Measurements from ENCODE around the gene ERC2. TPM values are rescaled to one million over a fixed set of nuclear protein-coding genes. Genes with fewer than 3 reads are reported as not detected.
A peak's percentile ranks its signal among the peaks of the same experiment; 100 is the strongest.

ERC2 gene
- total RNA-seq, 1 donor from 2014 or later: 32.5 TPM

DNA sequence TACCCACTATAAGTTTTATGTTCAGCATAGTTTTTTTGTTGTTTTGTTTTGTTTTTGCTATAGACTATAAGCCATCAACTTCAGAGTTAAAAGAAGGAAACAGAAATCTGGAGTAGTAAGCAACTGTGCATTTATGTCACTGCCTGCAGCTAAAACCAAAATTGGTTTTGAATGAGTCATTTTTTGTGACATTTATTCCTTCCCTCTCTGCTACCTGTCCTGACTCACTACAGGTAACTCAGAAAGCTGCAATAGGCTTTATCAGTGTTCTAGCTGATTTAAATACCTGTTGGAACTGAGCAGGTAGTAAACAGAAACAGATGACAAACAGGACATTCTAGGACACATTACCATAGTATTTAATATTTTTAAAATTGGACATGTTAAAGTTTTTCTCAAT is 587.9 kb downstream of the ERC2 start:
- peaks cover 11% of the 10 kb centered on the region for H3K4me1 Mint-ChIP-seq (ENCODE audit: low read depth)
- no peak for DNase-seq (ENCODE audit: low spot score, unreplicated experiment)
- TF ChIP-seq, protein P1, sequence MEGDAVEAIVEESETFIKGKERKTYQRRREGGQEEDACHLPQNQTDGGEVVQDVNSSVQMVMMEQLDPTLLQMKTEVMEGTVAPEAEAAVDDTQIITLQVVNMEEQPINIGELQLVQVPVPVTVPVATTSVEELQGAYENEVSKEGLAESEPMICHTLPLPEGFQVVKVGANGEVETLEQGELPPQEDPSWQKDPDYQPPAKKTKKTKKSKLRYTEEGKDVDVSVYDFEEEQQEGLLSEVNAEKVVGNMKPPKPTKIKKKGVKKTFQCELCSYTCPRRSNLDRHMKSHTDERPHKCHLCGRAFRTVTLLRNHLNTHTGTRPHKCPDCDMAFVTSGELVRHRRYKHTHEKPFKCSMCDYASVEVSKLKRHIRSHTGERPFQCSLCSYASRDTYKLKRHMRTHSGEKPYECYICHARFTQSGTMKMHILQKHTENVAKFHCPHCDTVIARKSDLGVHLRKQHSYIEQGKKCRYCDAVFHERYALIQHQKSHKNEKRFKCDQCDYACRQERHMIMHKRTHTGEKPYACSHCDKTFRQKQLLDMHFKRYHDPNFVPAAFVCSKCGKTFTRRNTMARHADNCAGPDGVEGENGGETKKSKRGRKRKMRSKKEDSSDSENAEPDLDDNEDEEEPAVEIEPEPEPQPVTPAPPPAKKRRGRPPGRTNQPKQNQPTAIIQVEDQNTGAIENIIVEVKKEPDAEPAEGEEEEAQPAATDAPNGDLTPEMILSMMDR (IDR thresholded peaks at IDR 0.05; ENCODE audit: unreplicated experiment): no peak
- no peaks in the 10 kb centered on the region for H3K9me3 Mint-ChIP-seq (ENCODE audit: low read depth)
- H3K27ac Mint-ChIP-seq: no peak overlapping the region
- no peak overlapping the region for H3K4me3 Mint-ChIP-seq (ENCODE audit: low read depth)
- no peaks in the 10 kb centered on the region for H3K27me3 Mint-ChIP-seq
- H3K36me3 Mint-ChIP-seq (ENCODE audit: insufficient read depth): no peaks in the 10 kb centered on the region

DNA sequence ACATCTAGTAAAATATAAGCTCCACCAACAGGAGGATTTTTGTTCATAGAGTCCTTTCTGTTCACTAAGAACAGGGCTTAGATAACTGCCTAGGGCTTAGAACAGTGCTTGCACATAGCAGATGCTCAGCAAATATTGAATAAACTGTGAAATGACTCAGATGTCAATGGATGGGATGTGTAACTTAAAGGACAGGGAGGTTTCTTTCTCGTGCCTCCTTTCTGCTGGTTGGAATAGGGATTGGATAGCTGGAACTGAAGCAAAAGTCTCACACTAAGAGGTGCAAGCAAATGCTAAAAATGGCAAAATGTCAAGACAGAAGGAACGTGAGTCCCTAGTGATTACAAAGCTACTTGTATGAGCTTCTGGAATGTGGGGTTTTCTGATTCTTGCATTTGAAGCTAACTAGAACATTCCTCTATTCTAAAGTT is 588.4 kb downstream of the ERC2 start:
- Mint-ChIP-seq H3K36me3 (ENCODE audit: insufficient read depth) (no peaks in the 10 kb centered on the region), H3K4me1 (ENCODE audit: low read depth) (peaks cover 8% of the 10 kb centered on the region), H3K27ac (no peak overlapping the region), H3K27me3 (no peaks in the 10 kb centered on the region), H3K4me3 (ENCODE audit: low read depth) (no peak overlapping the region), H3K9me3 (ENCODE audit: low read depth) (no peaks in the 10 kb centered on the region)
- DNase-seq (ENCODE audit: low spot score, unreplicated experiment): no peak
- TF ChIP-seq, protein P1 (IDR thresholded peaks at IDR 0.05; ENCODE audit: unreplicated experiment): no peak

DNA sequence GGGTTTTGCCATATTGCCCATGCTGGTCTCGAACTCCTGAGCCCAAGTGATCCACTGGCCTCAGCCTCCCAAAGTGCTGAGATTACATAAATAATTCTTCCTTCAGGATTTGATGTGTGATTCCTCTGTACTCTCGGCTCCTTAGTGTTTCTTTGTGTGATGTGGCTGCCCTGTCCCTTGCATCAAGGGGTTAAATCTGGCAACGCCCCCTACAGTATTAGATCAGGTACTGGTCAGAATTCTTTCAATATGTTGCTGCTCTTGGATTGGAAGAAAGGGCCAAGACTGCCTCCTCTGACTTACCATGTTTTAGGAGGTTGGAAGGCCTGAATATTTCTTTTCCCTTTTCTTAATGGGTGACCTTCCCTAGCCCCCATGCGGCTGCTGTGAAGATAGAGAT is 590.6 kb downstream of the ERC2 start:
- Mint-ChIP-seq H3K4me3 (ENCODE audit: low read depth) (no peak overlapping the region), H3K27me3 (no peaks in the 10 kb centered on the region), H3K27ac (no peak overlapping the region), H3K9me3 (ENCODE audit: low read depth) (no peaks in the 10 kb centered on the region), H3K36me3 (ENCODE audit: insufficient read depth) (no peaks in the 10 kb centered on the region), H3K4me1 (ENCODE audit: low read depth) (peaks cover 7% of the 10 kb centered on the region)
- DNase-seq (ENCODE audit: low spot score, unreplicated experiment): no peak
- TF ChIP-seq, protein P1 (IDR thresholded peaks at IDR 0.05; ENCODE audit: unreplicated experiment): peak; percentile 23

DNA sequence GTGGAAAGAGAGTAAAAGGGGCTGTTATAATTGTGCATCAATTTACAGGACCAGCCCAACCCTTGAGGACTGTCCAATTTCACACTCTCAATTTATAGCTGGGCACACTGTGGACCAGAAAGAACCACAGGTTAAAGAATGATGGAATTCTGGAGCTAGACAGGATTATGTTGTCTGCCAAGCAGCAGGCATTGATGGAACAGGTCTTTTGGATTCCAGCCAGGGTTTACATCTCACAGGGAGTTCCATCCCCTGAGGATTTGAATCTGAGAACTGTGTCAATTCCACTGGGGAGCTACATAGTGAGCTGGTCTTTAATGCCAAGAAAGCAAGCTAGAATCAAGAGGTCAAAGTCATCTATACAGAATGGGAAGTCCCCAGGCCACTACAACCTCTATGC is 591.7 kb downstream of the ERC2 start:
- Mint-ChIP-seq H3K4me3 (ENCODE audit: low read depth) (no peak overlapping the region), H3K4me1 (ENCODE audit: low read depth) (peaks cover 5% of the 10 kb centered on the region), H3K27ac (no peak overlapping the region), H3K36me3 (ENCODE audit: insufficient read depth) (no peaks in the 10 kb centered on the region), H3K27me3 (no peaks in the 10 kb centered on the region), H3K9me3 (ENCODE audit: low read depth) (no peaks in the 10 kb centered on the region)
- DNase-seq (ENCODE audit: low spot score, unreplicated experiment): no peak
- TF ChIP-seq, protein P1 (IDR thresholded peaks at IDR 0.05; ENCODE audit: unreplicated experiment): no peak

DNA sequence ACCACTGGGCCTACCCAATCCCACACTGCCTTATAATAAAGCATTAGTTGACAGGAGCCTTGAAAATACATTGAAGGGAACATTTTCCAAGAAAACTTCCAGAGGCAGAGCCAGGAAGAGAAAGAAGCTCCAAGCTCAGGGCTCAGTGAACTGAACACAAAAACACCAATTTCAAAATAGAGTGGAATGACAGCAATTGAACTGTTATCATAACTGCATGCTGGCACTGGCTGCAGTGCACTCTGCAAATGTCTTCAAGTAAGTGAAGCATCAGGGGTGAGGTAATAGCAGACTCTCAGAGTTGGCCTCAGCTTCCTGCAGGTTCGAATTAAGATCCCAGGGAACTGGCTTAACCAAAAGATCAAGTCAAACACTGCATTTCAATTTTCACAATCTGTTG is 593.2 kb downstream of the ERC2 start:
- peaks cover 2% of the 10 kb centered on the region for H3K4me1 Mint-ChIP-seq (ENCODE audit: low read depth)
- TF ChIP-seq, protein P1 (IDR thresholded peaks at IDR 0.05; ENCODE audit: unreplicated experiment): no peak
- no peaks in the 10 kb centered on the region for H3K9me3 Mint-ChIP-seq (ENCODE audit: low read depth)
- no peak overlapping the region for H3K27ac Mint-ChIP-seq
- H3K36me3 Mint-ChIP-seq (ENCODE audit: insufficient read depth): no peaks in the 10 kb centered on the region
- H3K27me3 Mint-ChIP-seq: no peaks in the 10 kb centered on the region
- no peak for DNase-seq (ENCODE audit: low spot score, unreplicated experiment)
- H3K4me3 Mint-ChIP-seq (ENCODE audit: low read depth): no peak overlapping the region
